WTC11 (cell line): ENCODE data around the gene ZDHHC18. TPM values are rescaled to one million over a fixed set of nuclear protein-coding genes. Genes with fewer than 3 reads are reported as not detected.
A peak's percentile ranks its signal among the peaks of the same experiment; 100 is the strongest.

Experiments
- ATAC-seq: fragments of 200-7000 bp; cut with Tn5 transposase; 2 replicates; pipeline ENCODE4 v1.10.0; 2021; ENCODE audit warnings: mild to moderate bottlenecking, moderate library complexity
- CTCF ChIA-PET: fragments of 300-600 bp; sonication (Branson Sonifier 250); formaldehyde crosslinking; loops from one replicate; lab custom pipeline; 2021; ENCODE audit warnings: antibody characterized with exemption; lab: Charles Lee
- POLR2A ChIA-PET: fragments of 350-600 bp; sonication (Branson Sonifier 250); formaldehyde crosslinking; loops from one replicate; lab custom pipeline; 2021; ENCODE audit warnings: antibody characterized with exemption; lab: Charles Lee
- DNase-seq: peaks from one replicate; pipeline ENCODE4 v3.0.0; 2021; ENCODE audit warnings: low spot score
- H3K27ac Mint-ChIP-seq: 2 replicates; pipeline ENCODE4 v1.8.0; 2021; ENCODE audit warnings: mixed read lengths
- H3K27me3 Mint-ChIP-seq: 2 replicates; pipeline ENCODE4 v1.8.0; 2021; ENCODE audit warnings: low read depth, mild to moderate bottlenecking, moderate library complexity, mixed read lengths
- H3K36me3 Mint-ChIP-seq: 2 replicates; pipeline ENCODE4 v1.8.0; 2021; ENCODE audit warnings: mixed read lengths
- H3K4me1 Mint-ChIP-seq: 2 replicates; pipeline ENCODE4 v1.8.0; 2022; ENCODE audit warnings: mixed read lengths
- H3K4me3 Mint-ChIP-seq: 2 replicates; pipeline ENCODE4 v1.8.0; 2021; ENCODE audit warnings: mild to moderate bottlenecking, moderate library complexity, mixed read lengths
- H3K9me3 Mint-ChIP-seq: 2 replicates; pipeline ENCODE4 v1.8.0; 2021; ENCODE audit warnings: mixed read lengths
- AR ChIP-seq: fragments of 250-450 bp; sonication (Bioruptor Pico); IDR thresholded peaks from 2 replicates; pipeline ENCODE4 v1.9.0; 2021; ENCODE audit warnings: mild to moderate bottlenecking
- CREB1 ChIP-seq: sonication (generic); formaldehyde crosslinking; IDR thresholded peaks from 2 replicates; pipeline ENCODE4 v1.8.0; 2023; ENCODE audit warnings: mild to moderate bottlenecking, missing genetic modification reagents
- CTCF ChIP-seq: fragments of 200-600 bp; IDR thresholded peaks from 2 replicates; pipeline ENCODE4 v1.8.0; 2022; ENCODE audit warnings: antibody characterized with exemption
- E2F4 ChIP-seq: sonication (generic); formaldehyde crosslinking; IDR thresholded peaks from 2 replicates; pipeline ENCODE4 v1.8.1; 2022; ENCODE audit warnings: low read depth, mild to moderate bottlenecking, moderate library complexity, missing genetic modification reagents, borderline replicate concordance
- E2F5 ChIP-seq: sonication (generic); formaldehyde crosslinking; IDR thresholded peaks from 2 replicates; pipeline ENCODE4 v1.8.1; 2022; ENCODE audit warnings: mild to moderate bottlenecking, moderate library complexity, missing genetic modification reagents
- EMX1 ChIP-seq: fragments of 250-450 bp; sonication (Bioruptor Pico); IDR thresholded peaks from 2 replicates; pipeline ENCODE4 v1.8.0; 2021; ENCODE audit warnings: mild to moderate bottlenecking
- ESRRA ChIP-seq: sonication (generic); formaldehyde crosslinking; IDR thresholded peaks from 2 replicates; pipeline ENCODE4 v1.8.1; 2022; ENCODE audit warnings: mild to moderate bottlenecking, missing genetic modification reagents, borderline replicate concordance
- ETV6 ChIP-seq: sonication (generic); formaldehyde crosslinking; IDR thresholded peaks from 2 replicates; pipeline ENCODE4 v1.8.1; 2022; ENCODE audit warnings: mild to moderate bottlenecking, missing genetic modification reagents
- FOXK1 ChIP-seq: sonication (generic); formaldehyde crosslinking; IDR thresholded peaks from 2 replicates; pipeline ENCODE4 v1.8.0; 2022; ENCODE audit warnings: mild to moderate bottlenecking, moderate library complexity, missing genetic modification reagents
- FOXP4 ChIP-seq: sonication (generic); formaldehyde crosslinking; IDR thresholded peaks from 2 replicates; pipeline ENCODE4 v1.8.0; 2022; ENCODE audit warnings: mild to moderate bottlenecking, missing genetic modification reagents
- GABPB1 ChIP-seq: sonication (generic); formaldehyde crosslinking; IDR thresholded peaks from 2 replicates; pipeline ENCODE4 v1.8.1; 2023; ENCODE audit warnings: mild to moderate bottlenecking, missing genetic modification reagents
- HMGXB4 ChIP-seq: sonication (generic); formaldehyde crosslinking; IDR thresholded peaks from 2 replicates; pipeline ENCODE4 v1.8.1; 2023; ENCODE audit warnings: mild to moderate bottlenecking, moderate library complexity, missing genetic modification reagents
- MAX ChIP-seq: sonication (generic); formaldehyde crosslinking; IDR thresholded peaks from 2 replicates; pipeline ENCODE4 v1.8.0; 2022; ENCODE audit warnings: mild to moderate bottlenecking, missing genetic modification reagents
- MYBL2 ChIP-seq: sonication (generic); formaldehyde crosslinking; IDR thresholded peaks from 2 replicates; pipeline ENCODE4 v1.8.1; 2023; ENCODE audit warnings: mild to moderate bottlenecking, moderate library complexity, missing genetic modification reagents
- NFE2L1 ChIP-seq: sonication (generic); formaldehyde crosslinking; IDR thresholded peaks from 2 replicates; pipeline ENCODE4 v1.8.1; 2023; ENCODE audit warnings: missing genetic modification reagents
- NFYB ChIP-seq: sonication (generic); formaldehyde crosslinking; conservative IDR thresholded peaks from 2 replicates; pipeline ENCODE4 v1.8.0; 2022; ENCODE audit warnings: low read depth, missing genetic modification reagents
- RELA ChIP-seq: sonication (generic); formaldehyde crosslinking; IDR thresholded peaks from 2 replicates; pipeline ENCODE4 v1.8.1; 2022; ENCODE audit warnings: missing genetic modification reagents, mild to moderate bottlenecking, borderline replicate concordance
- SMAD3 ChIP-seq: sonication (generic); formaldehyde crosslinking; IDR thresholded peaks from 2 replicates; pipeline ENCODE4 v1.8.0; 2022; ENCODE audit warnings: missing genetic modification reagents, mild to moderate bottlenecking, borderline replicate concordance
- SP1 ChIP-seq: sonication (generic); formaldehyde crosslinking; conservative IDR thresholded peaks from 2 replicates; pipeline ENCODE4 v1.8.1; 2022; ENCODE audit warnings: missing genetic modification reagents
- USF1 ChIP-seq: sonication (generic); formaldehyde crosslinking; IDR thresholded peaks from 2 replicates; pipeline ENCODE4 v1.8.0; 2022; ENCODE audit warnings: mild to moderate bottlenecking, missing genetic modification reagents
- ZBTB43 ChIP-seq: sonication (generic); formaldehyde crosslinking; IDR thresholded peaks from 2 replicates; pipeline ENCODE4 v1.8.1; 2023; ENCODE audit warnings: mild to moderate bottlenecking, missing genetic modification reagents
- ZNF232 ChIP-seq: sonication (generic); formaldehyde crosslinking; IDR thresholded peaks from 2 replicates; pipeline ENCODE4 v1.8.0; 2022; ENCODE audit warnings: mild to moderate bottlenecking, missing genetic modification reagents
- ZNF263 ChIP-seq: sonication (generic); formaldehyde crosslinking; IDR thresholded peaks from 2 replicates; pipeline ENCODE4 v1.8.1; 2022; ENCODE audit warnings: low read depth, mild to moderate bottlenecking, moderate library complexity, missing genetic modification reagents
- total RNA-seq: library from RNA; stranded (reverse); gene quantifications from 3 replicates; pipeline ENCODE4 v1.2.3, GENCODE V29; 2021

ZDHHC18 gene
- total RNA-seq, 1 experiment from 2014 or later = 26.5 TPM

GRCh38 chr1:26864610-26865480, 38.4 kb downstream of the ZDHHC18 start:
- peak overlapping the region; percentile 96 for H3K27ac Mint-ChIP-seq
- no peaks in the 10 kb centered on the region for H3K36me3 Mint-ChIP-seq
- H3K9me3 Mint-ChIP-seq = no peaks in the 10 kb centered on the region
- ChIA-PET POLR2A (interaction anchor here (0.5 to 1.7 kb wide), 9 partner anchors 8 to 1369 kb away, joined by 3 to 10 read pairs (median 3); partner anchors contain the start of genes GPATCH3 and GPN2), CTCF (interaction anchor here (0.6 to 2.0 kb wide), 33 partner anchors 9 to 687 kb away, joined by 3 to 16 read pairs (median 4); partner anchors contain the start of genes CNKSR1, GPATCH3, GPN2 and PIGV)
- H3K27me3 Mint-ChIP-seq = peaks cover 16% of the 10 kb centered on the region
- peak; percentile 87 for ATAC-seq
- peak overlapping the region; percentile 94 for H3K4me3 Mint-ChIP-seq
- peak; percentile 98 for DNase-seq
- peaks cover 50% of the 10 kb centered on the region for H3K4me1 Mint-ChIP-seq
- TF ChIP-seq FOXK1 (CRISPR knock-in tag) = peak; percentile 70
- no peak for TF ChIP-seq CTCF
- peak; percentile 66 for TF ChIP-seq GABPB1 (CRISPR knock-in tag)
- peak; percentile 68; the same call in 1 of the 2 replicates for TF ChIP-seq ZNF232 (CRISPR knock-in tag)
- peak; percentile 48; the same call in 1 of the 2 replicates for TF ChIP-seq MYBL2
- no peak for TF ChIP-seq ZNF263 (CRISPR knock-in tag)
- TF ChIP-seq ESRRA = 0 out of 2 replicates have a peak, but pooled peaks have one; percentile 61
- TF ChIP-seq CREB1 (CRISPR knock-in tag) = no peak
- peak; percentile 85 for TF ChIP-seq MAX (CRISPR knock-in tag)
- TF ChIP-seq E2F5 = peak; percentile 99
- peak; percentile 59; the same call in 1 of the 2 replicates for TF ChIP-seq SMAD3
- peak; percentile 53; the same call in 1 of the 2 replicates for TF ChIP-seq HMGXB4 (CRISPR knock-in tag)
- no peak for TF ChIP-seq EMX1 (CRISPR knock-in tag)
- TF ChIP-seq USF1 (CRISPR knock-in tag) = peak; percentile 54; the same call in 1 of the 2 replicates
- TF ChIP-seq E2F4 (CRISPR knock-in tag) = peak; percentile 84; the same call in 1 of the 2 replicates
- TF ChIP-seq NFE2L1 (CRISPR knock-in tag) = peak; percentile 32; the same call in 1 of the 2 replicates
- TF ChIP-seq ETV6 (CRISPR knock-in tag) = peak; percentile 82
- peak; percentile 24; the same call in 1 of the 2 replicates for TF ChIP-seq RELA (CRISPR knock-in tag)
- peak; percentile 92 for TF ChIP-seq SP1
- TF ChIP-seq ZBTB43 (CRISPR knock-in tag) = no peak
- TF ChIP-seq AR (CRISPR knock-in tag) = no peak
- TF ChIP-seq FOXP4 (CRISPR knock-in tag) = peak; percentile 64
- peak; percentile 91 for TF ChIP-seq NFYB
